H9 (cell line): ENCODE results near the gene ALDH1A2. TPM values are rescaled to one million over a fixed set of nuclear protein-coding genes. Genes with fewer than 3 reads are reported as not detected.

Experiments
- DNase-seq: peaks from one replicate; pipeline ENCODE4 v3.0.0-alpha.2; 2017
- H2AFZ ChIP-seq: one replicate; pipeline ENCODE4 v1.6.1; 2013; ENCODE audit warnings: mild to moderate bottlenecking, low read length, control low read depth, moderate library complexity
- H2AK5ac ChIP-seq: 2 replicates; pipeline ENCODE4 v1.6.1; 2013; ENCODE audit warnings: low read length, control low read depth, mixed read lengths; ENCODE audit not compliant: insufficient read length
- H2BK120ac ChIP-seq: one replicate; pipeline ENCODE4 v1.6.1; 2013; ENCODE audit warnings: low read depth, mild to moderate bottlenecking, low read length, control low read depth, inconsistent platforms; ENCODE audit not compliant: poor library complexity, severe bottlenecking
- H2BK12ac ChIP-seq: 2 replicates; pipeline ENCODE4 v1.6.1; 2013; ENCODE audit warnings: low read length, control low read depth, mixed read lengths, low read depth; ENCODE audit not compliant: insufficient read length
- H2BK15ac ChIP-seq: 2 replicates; pipeline ENCODE4 v1.6.1; 2013; ENCODE audit warnings: low read depth, low read length, control low read depth
- H2BK20ac ChIP-seq: one replicate; pipeline ENCODE4 v1.6.1; 2013; ENCODE audit warnings: low read depth, mild to moderate bottlenecking, low read length, control low read depth, inconsistent platforms; ENCODE audit not compliant: poor library complexity, severe bottlenecking
- H2BK5ac ChIP-seq: 2 replicates; pipeline ENCODE4 v1.6.1; 2013; ENCODE audit warnings: low read length, control low read depth, mixed read lengths; ENCODE audit not compliant: insufficient read length
- H3K14ac ChIP-seq: 2 replicates; pipeline ENCODE4 v1.6.1; 2013; ENCODE audit warnings: low read length, control low read depth; ENCODE audit not compliant: insufficient read depth
- H3K18ac ChIP-seq: 2 replicates; pipeline ENCODE4 v1.6.1; 2013; ENCODE audit warnings: low read depth, mild to moderate bottlenecking, mixed read lengths, low read length, control low read depth; ENCODE audit not compliant: insufficient read length
- H3K23ac ChIP-seq: 2 replicates; pipeline ENCODE4 v1.6.1; 2013; ENCODE audit warnings: low read length, control low read depth, mixed read lengths, low read depth; ENCODE audit not compliant: insufficient read length
- H3K23me2 ChIP-seq: 2 replicates; pipeline ENCODE4 v1.6.1; 2013; ENCODE audit warnings: low read depth, mild to moderate bottlenecking, mixed read lengths, low read length, control low read depth; ENCODE audit not compliant: insufficient read length, poor library complexity, severe bottlenecking
- H3K27ac ChIP-seq: 2 replicates; pipeline ENCODE4 v1.5.1; 2013; ENCODE audit warnings: low read length, control low read depth, mixed read lengths, low read depth; ENCODE audit not compliant: insufficient read length
- H3K27me3 ChIP-seq: 2 replicates; pipeline ENCODE4 v1.6.1; 2013; ENCODE audit warnings: low read length, control low read depth, inconsistent platforms; ENCODE audit not compliant: insufficient read depth
- H3K4ac ChIP-seq: 2 replicates; pipeline ENCODE4 v1.6.1; 2013; ENCODE audit warnings: low read depth, mild to moderate bottlenecking, control low read depth, inconsistent platforms, low read length, moderate library complexity
- H3K4me1 ChIP-seq: 2 replicates; pipeline ENCODE4 v1.6.1; 2013; ENCODE audit warnings: low read length, control low read depth, inconsistent platforms; ENCODE audit not compliant: insufficient read depth
- H3K4me2 ChIP-seq: 2 replicates; pipeline ENCODE4 v1.6.1; 2013; ENCODE audit warnings: low read length, control low read depth, mixed read lengths; ENCODE audit not compliant: insufficient read length, insufficient read depth
- H3K56ac ChIP-seq: 2 replicates; pipeline ENCODE4 v1.6.1; 2013; ENCODE audit warnings: low read depth, mild to moderate bottlenecking, mixed read lengths, low read length, control low read depth; ENCODE audit not compliant: insufficient read length
- H3K79me1 ChIP-seq: 2 replicates; pipeline ENCODE4 v1.6.1; 2013; ENCODE audit warnings: low read depth, mild to moderate bottlenecking, moderate library complexity, low read length, control low read depth, inconsistent platforms; ENCODE audit not compliant: insufficient read depth, poor library complexity, severe bottlenecking
- H3K79me2 ChIP-seq: 2 replicates; pipeline ENCODE4 v1.6.1; 2013; ENCODE audit warnings: low read length, control low read depth, inconsistent platforms; ENCODE audit not compliant: insufficient read depth
- H3K9ac ChIP-seq: 2 replicates; pipeline ENCODE4 v1.6.1; 2013; ENCODE audit warnings: low read length, control low read depth, mixed read lengths; ENCODE audit not compliant: insufficient read length; ENCODE audit errors: extremely low read depth
- H3K9me3 ChIP-seq: one replicate; pipeline ENCODE4 v1.6.1; 2013; ENCODE audit warnings: low read depth, low read length, inconsistent platforms; ENCODE audit not compliant: control insufficient read depth
- H3T11ph ChIP-seq: one replicate; pipeline ENCODE4 v1.6.1; 2013; ENCODE audit warnings: mild to moderate bottlenecking, low read length, control low read depth, inconsistent platforms
- H4K20me1 ChIP-seq: one replicate; pipeline ENCODE4 v1.6.1; 2013; ENCODE audit not compliant: control insufficient read depth, insufficient read length, insufficient read depth
- H4K5ac ChIP-seq: 2 replicates; pipeline ENCODE4 v1.6.1; 2013; ENCODE audit warnings: low read depth, mild to moderate bottlenecking, mixed read lengths, low read length, control low read depth; ENCODE audit not compliant: insufficient read length
- H4K8ac ChIP-seq: replicated peaks from 2 replicates; pipeline ENCODE4 v1.6.1; 2013; ENCODE audit warnings: low read length, control low read depth, mixed read lengths, low read depth; ENCODE audit not compliant: insufficient read length
- H4K91ac ChIP-seq: 2 replicates; pipeline ENCODE4 v1.6.1; 2013; ENCODE audit warnings: low read depth, mild to moderate bottlenecking, moderate library complexity, mixed read lengths, low read length, control low read depth; ENCODE audit not compliant: insufficient read length
- H3K27ac Mint-ChIP-seq, 3 experiments: 2 replicates in 2 of 3; 3 replicates in 1 of 3; pipeline ENCODE4 v1.8.0; 2020 to 2021; ENCODE audit warnings: mixed read lengths in 3 of 3, mild to moderate bottlenecking in 1 of 3, moderate library complexity in 1 of 3
- H3K27me3 Mint-ChIP-seq: 2 replicates; pipeline ENCODE4 v1.8.0; 2021; ENCODE audit warnings: low read depth, mild to moderate bottlenecking, moderate library complexity, mixed read lengths
- H3K36me3 Mint-ChIP-seq, 3 experiments: 2 replicates in 2 of 3; 3 replicates in 1 of 3; pipeline ENCODE4 v1.8.0; 2020 to 2021; ENCODE audit warnings: low read depth in 3 of 3, mixed read lengths in 3 of 3; ENCODE audit not compliant: insufficient read depth in 1 of 3
- H3K4me1 Mint-ChIP-seq, 2 experiments: 2 replicates each; pipeline ENCODE4 v1.8.0; 2020; ENCODE audit warnings: mixed read lengths in 2 of 2
- H3K4me3 Mint-ChIP-seq, 2 experiments: 2 replicates in 1 of 2; 3 replicates in 1 of 2; pipeline ENCODE4 v1.8.0; 2020 to 2021; ENCODE audit warnings: mild to moderate bottlenecking in 2 of 2, mixed read lengths in 2 of 2, moderate library complexity in 1 of 2
- H3K9me3 Mint-ChIP-seq, 2 experiments: 2 replicates in 1 of 2; 3 replicates in 1 of 2; pipeline ENCODE4 v1.8.0; 2020; ENCODE audit warnings: mild to moderate bottlenecking in 2 of 2, mixed read lengths in 2 of 2, moderate library complexity in 1 of 2
- WGBS: extraction: QIAGEN DNeasy Blood & Tissue Kit; methylation state at CpG from one replicate; pipeline ENCODE4 v1.1.7; 2013; ENCODE audit warnings: missing lambda C conversion rate, low lambda C conversion rate, mixed read lengths; ENCODE audit not compliant: insufficient read length; ENCODE audit errors: extremely low coverage; 5-methylcytosine and 5-hydroxymethylcytosine counted together
- total RNA-seq: library from RNA; stranded (reverse); gene quantifications from 2 replicates; pipeline ENCODE4 v1.2.1, GENCODE V29; 2021
- TF ChIP-seq, protein P1 (sequence below): fragments of 200-600 bp; sonication (generic); conservative IDR thresholded peaks from 3 replicates; pipeline ENCODE4 v1.8.0; 2021; ENCODE audit warnings: antibody characterized with exemption, mild to moderate bottlenecking

ALDH1A2 gene
- total RNA-seq, 1 experiment from 2014 or later = 0.72 TPM

DNA sequence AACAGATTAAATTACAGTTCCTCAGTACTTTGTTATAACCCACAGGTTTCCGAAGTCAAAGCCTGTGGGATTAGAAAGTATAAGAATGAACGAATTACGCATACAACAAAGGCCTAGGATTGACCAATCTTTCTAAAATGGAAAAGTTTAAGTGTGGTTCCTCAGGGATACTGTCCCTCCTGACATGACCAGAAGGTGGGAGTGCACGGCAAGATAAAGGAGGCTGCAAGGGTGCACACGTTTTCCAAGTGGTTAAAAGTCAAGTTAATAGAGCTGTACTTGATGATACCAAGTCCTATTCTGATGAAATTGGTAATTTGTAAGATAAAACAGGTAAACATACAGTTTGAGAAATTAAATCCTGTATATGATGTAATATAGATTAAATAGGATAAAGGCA is 96.2 kb downstream of the ALDH1A2 start:
- Mint-ChIP-seq H3K36me3 (no peaks in the 10 kb centered on the region), H3K27ac (no peak overlapping the region), H3K27me3 (peaks cover 2% of the 10 kb centered on the region; the same call in 1 of the 2 replicates), H3K4me3 (no peak overlapping the region), H3K4me1 (peaks cover 4 to 16% of the 10 kb centered on the region in 2 experiments; a peak in 3 of 4 replicates), H3K9me3 (no peaks in the 10 kb centered on the region)
- TF ChIP-seq, protein P1, sequence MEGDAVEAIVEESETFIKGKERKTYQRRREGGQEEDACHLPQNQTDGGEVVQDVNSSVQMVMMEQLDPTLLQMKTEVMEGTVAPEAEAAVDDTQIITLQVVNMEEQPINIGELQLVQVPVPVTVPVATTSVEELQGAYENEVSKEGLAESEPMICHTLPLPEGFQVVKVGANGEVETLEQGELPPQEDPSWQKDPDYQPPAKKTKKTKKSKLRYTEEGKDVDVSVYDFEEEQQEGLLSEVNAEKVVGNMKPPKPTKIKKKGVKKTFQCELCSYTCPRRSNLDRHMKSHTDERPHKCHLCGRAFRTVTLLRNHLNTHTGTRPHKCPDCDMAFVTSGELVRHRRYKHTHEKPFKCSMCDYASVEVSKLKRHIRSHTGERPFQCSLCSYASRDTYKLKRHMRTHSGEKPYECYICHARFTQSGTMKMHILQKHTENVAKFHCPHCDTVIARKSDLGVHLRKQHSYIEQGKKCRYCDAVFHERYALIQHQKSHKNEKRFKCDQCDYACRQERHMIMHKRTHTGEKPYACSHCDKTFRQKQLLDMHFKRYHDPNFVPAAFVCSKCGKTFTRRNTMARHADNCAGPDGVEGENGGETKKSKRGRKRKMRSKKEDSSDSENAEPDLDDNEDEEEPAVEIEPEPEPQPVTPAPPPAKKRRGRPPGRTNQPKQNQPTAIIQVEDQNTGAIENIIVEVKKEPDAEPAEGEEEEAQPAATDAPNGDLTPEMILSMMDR = peak; percentile 51; the same call in 2 of the 3 replicates
- no peak overlapping the region for H2BK120ac ChIP-seq
- H4K91ac ChIP-seq = no peak overlapping the region
- H2AK5ac ChIP-seq = no peak overlapping the region
- no peaks in the 10 kb centered on the region for H4K20me1 ChIP-seq
- no peaks in the 10 kb centered on the region for H3K4me1 ChIP-seq
- no peak for DNase-seq
- H3K79me1 ChIP-seq = no peaks in the 10 kb centered on the region
- no peak overlapping the region for H2BK20ac ChIP-seq
- H4K5ac ChIP-seq = no peak overlapping the region
- H3K4me2 ChIP-seq = no peak overlapping the region
- no peak overlapping the region for H3K23ac ChIP-seq
- no peak overlapping the region for H3T11ph ChIP-seq
- H3K79me2 ChIP-seq = no peaks in the 10 kb centered on the region
- no peak overlapping the region for H3K56ac ChIP-seq
- no CpG with 5 or more reads among the region's 5 CpGs for WGBS
- H3K9me3 ChIP-seq = no peaks in the 10 kb centered on the region
- H2BK15ac ChIP-seq = no peak overlapping the region
- no peak overlapping the region for H3K18ac ChIP-seq
- no peak overlapping the region for H3K4ac ChIP-seq
- no peak overlapping the region for H3K14ac ChIP-seq
- no peak overlapping the region for H2BK12ac ChIP-seq
- no peak overlapping the region for H3K27ac ChIP-seq
- no peak overlapping the region for H2AFZ ChIP-seq
- H3K9ac ChIP-seq = no peak overlapping the region
- H4K8ac ChIP-seq = no peak overlapping the region
- H3K27me3 ChIP-seq = no peaks in the 10 kb centered on the region
- H2BK5ac ChIP-seq = no peak overlapping the region
- no peaks in the 10 kb centered on the region for H3K23me2 ChIP-seq
